Lung (tissue), 12 donors: ENCODE data around the gene HM13. TPM values are rescaled to one million over a fixed set of nuclear protein-coding genes. Genes with fewer than 3 reads are reported as not detected.

Source experiments
- ATAC-seq: fragments of 200-7000 bp; cut with Tn5 transposase; one replicate; pipeline ENCODE4 v1.9.1; 2020; ENCODE audit warnings: moderate number of reproducible peaks; ENCODE audit not compliant: insufficient read depth, low FRiP score
- DNase-seq, 3 donors: peaks; one replicate each; pipeline ENCODE4 v3.0.0-alpha.2; 2013 to 2017
- H3K27ac ChIP-seq, 2 donors: one replicate each; pipeline ENCODE4 v1.5.1; 2013; ENCODE audit warnings: mild to moderate bottlenecking in 2 of 2, moderate library complexity in 2 of 2, control low read depth in 1 of 2, inconsistent platforms in 1 of 2, low read depth in 1 of 2, low read length in 1 of 2
- H3K27me3 ChIP-seq, 3 donors: one replicate each; pipeline ENCODE4 v1.5.1; 2013; ENCODE audit warnings: low read length in 2 of 3; ENCODE audit not compliant: control insufficient read depth in 3 of 3, insufficient read depth in 3 of 3
- H3K36me3 ChIP-seq, 4 donors: one replicate each; pipeline ENCODE4 v1.5.1; 2013; ENCODE audit warnings: low read length in 4 of 4, mild to moderate bottlenecking in 1 of 4, moderate library complexity in 1 of 4; ENCODE audit not compliant: control insufficient read depth in 4 of 4, insufficient read depth in 4 of 4
- H3K4me1 ChIP-seq, 5 donors: one replicate each; pipeline ENCODE4 v1.5.1; 2013; ENCODE audit warnings: low read length in 5 of 5, mild to moderate bottlenecking in 2 of 5, moderate library complexity in 1 of 5; ENCODE audit not compliant: control insufficient read depth in 5 of 5, insufficient read depth in 5 of 5
- H3K4me3 ChIP-seq: one replicate; pipeline ENCODE4 v1.5.1; 2013; ENCODE audit warnings: mild to moderate bottlenecking, control low read depth, moderate library complexity
- H3K9ac ChIP-seq, 2 donors: one replicate each; pipeline ENCODE4 v1.5.1; 2013; ENCODE audit warnings: low read length in 2 of 2, control low read depth in 1 of 2; ENCODE audit not compliant: insufficient read depth in 1 of 2
- H3K9me3 ChIP-seq, 4 donors: one replicate each; pipeline ENCODE4 v1.5.1; 2013; ENCODE audit warnings: low read length in 3 of 4, mild to moderate bottlenecking in 1 of 4, moderate library complexity in 1 of 4; ENCODE audit not compliant: control insufficient read depth in 4 of 4, insufficient read depth in 3 of 4
- CTCF ChIP-seq: IDR thresholded peaks from 2 replicates; pipeline ENCODE4 v1.5.1; 2012; ENCODE audit warnings: mild to moderate bottlenecking; ENCODE audit errors: control extremely low read depth, extremely low read depth
- WGBS, 2 donors: extraction: QIAGEN DNeasy Blood & Tissue Kit; methylation state at CpG; one replicate each; pipeline ENCODE4 v1.1.7; 2013; 5-methylcytosine and 5-hydroxymethylcytosine counted together
- polyA plus RNA-seq, 2 donors: library from polyadenylated mRNA; stranded (reverse); fragments of 200-250 nt; gene quantifications; one replicate each; pipeline ENCODE4 v1.2.1, GENCODE V29; 2013
- total RNA-seq, 2 donors: library from RNA; depleted of rRNA in 1 of 2; stranded (reverse); fragments of >200 nt in 1 of 2; gene quantifications; one replicate each; pipeline ENCODE4 v1.2.1, GENCODE V29; 2014 to 2021
- donor health status: control.
- donor health status: control.
- donor health status: Bipolar disorder and iron deficiency.
- donor health status: healthy.
- donor health status: DM: yes; HTN: yes; CAD: no.

The HM13 gene
- total and polyA plus RNA-seq, 4 donors: 53.5 to 249 (median 205) TPM

- H3K4me1 ChIP-seq: peaks cover 0 to 32% (median 12%) of the 10 kb centered on the region in 5 donors
- no peak for ATAC-seq
- no peak for DNase-seq
- no peak overlapping the region for H3K4me3 ChIP-seq
- peak overlapping the region; percentile 10 to 55 for H3K27ac ChIP-seq
- peaks cover 0 to 37% (median 12%) of the 10 kb centered on the region in 4 donors for H3K36me3 ChIP-seq
- H3K9ac ChIP-seq: no peak overlapping the region
- H3K27me3 ChIP-seq: no peaks in the 10 kb centered on the region
- no peaks in the 10 kb centered on the region for H3K9me3 ChIP-seq
- 83 to 84% methylated on average over 5 of the region's 5 CpGs for WGBS, 2 donors
- TF ChIP-seq CTCF: no peak
These were observed 54.5 kb downstream of the HM13 start for GRCh38 chr20:31568773-31569162.

- H3K27ac ChIP-seq: peak overlapping the region; percentile 0 to 78
- 31 to 38% methylated on average over 10 of the region's 10 CpGs for WGBS, 2 donors
- peak; percentile 58 to 69 (median 68) for DNase-seq
These were observed 55.1 kb downstream of the HM13 start for GRCh38 chr20:31569163-31570020.

GRCh38 chr20:31570021-31570463 lies 55.8 kb downstream of the HM13 start:
- DNase-seq: no peak
- H3K4me1 ChIP-seq: peaks cover 0 to 35% (median 12%) of the 10 kb centered on the region in 5 donors
- H3K9me3 ChIP-seq: no peaks in the 10 kb centered on the region
- H3K36me3 ChIP-seq: peaks cover 0 to 30% (median 4%) of the 10 kb centered on the region in 4 donors
- whole genome bisulfite sequencing, 2 donors: 67 to 75% methylated on average over 8 of the region's 8 CpGs
- ATAC-seq: no peak
- peak overlapping the region in 1 of 2 donors; percentile 78 for H3K27ac ChIP-seq
- no peak for TF ChIP-seq CTCF
- H3K27me3 ChIP-seq: no peaks in the 10 kb centered on the region
- no peak overlapping the region for H3K9ac ChIP-seq
- no peak overlapping the region for H3K4me3 ChIP-seq

More at GRCh38 chr20:31569163-31570020, 55.1 kb downstream of the HM13 start:
- TF ChIP-seq CTCF: peak; percentile 58
- Histone ChIP-seq H3K9ac (no peak overlapping the region), H3K36me3 (peaks cover 0 to 32% (median 7%) of the 10 kb centered on the region in 4 donors), H3K4me1 (peaks cover 0 to 35% (median 12%) of the 10 kb centered on the region in 5 donors), H3K27me3 (no peaks in the 10 kb centered on the region), H3K4me3 (no peak overlapping the region), H3K9me3 (no peaks in the 10 kb centered on the region)
- peak; percentile 8 for ATAC-seq
